Lower leg skin (tissue), 4 donors: ENCODE measurements around the gene UBE3D. TPM values are rescaled to one million over a fixed set of nuclear protein-coding genes. Genes with fewer than 3 reads are reported as not detected.

Source experiments
- DNase-seq, 2 donors: peaks; one replicate each; pipeline ENCODE4 v3.0.0-alpha.2; 2019; ENCODE audit warnings: low spot score in 2 of 2
- H3K4me3 ChIP-seq: fragments of 200-600 bp; sonication (generic); 2 replicates; pipeline ENCODE4 v1.5.1; 2017; ENCODE audit warnings: mild to moderate bottlenecking, low read depth; ENCODE audit not compliant: poor library complexity, severe bottlenecking
- POLR2A ChIP-seq, 2 donors: fragments of 450-650 bp; IDR thresholded peaks; one replicate each; pipeline ENCODE4 v1.6.1; 2016 to 2017; ENCODE audit warnings: antibody characterized with exemption in 2 of 2, mild to moderate bottlenecking in 1 of 2, moderate library complexity in 1 of 2
- WGBS, 2 donors: methylation state at CpG; one replicate each; pipeline ENCODE4 v1.1.5; 2018; 5-methylcytosine and 5-hydroxymethylcytosine counted together
- intact Hi-C: fragments of 100-400 bp; cut with DNase I; formaldehyde crosslinking; loops from one replicate; pipeline ENCODE4 v1.15.0; 2023; ENCODE audit warnings: low total_unique reads
- total RNA-seq, 4 donors: library from RNA; depleted of rRNA; stranded (reverse); fragments of >200 nt; gene quantifications; one replicate each; pipeline ENCODE4 v1.1.0, GENCODE V29; 2016
- TF ChIP-seq, protein P1 (sequence below), 3 donors: fragments of 450-650 bp; IDR thresholded peaks; one replicate each; pipeline ENCODE4 v1.5.1; 2016; ENCODE audit warnings: antibody characterized with exemption in 3 of 3, mild to moderate bottlenecking in 3 of 3, moderate library complexity in 2 of 3

The UBE3D gene
- total RNA-seq, 4 donors from 2014 or later, result 5.1 to 5.8 (median 5.2) TPM

DNA sequence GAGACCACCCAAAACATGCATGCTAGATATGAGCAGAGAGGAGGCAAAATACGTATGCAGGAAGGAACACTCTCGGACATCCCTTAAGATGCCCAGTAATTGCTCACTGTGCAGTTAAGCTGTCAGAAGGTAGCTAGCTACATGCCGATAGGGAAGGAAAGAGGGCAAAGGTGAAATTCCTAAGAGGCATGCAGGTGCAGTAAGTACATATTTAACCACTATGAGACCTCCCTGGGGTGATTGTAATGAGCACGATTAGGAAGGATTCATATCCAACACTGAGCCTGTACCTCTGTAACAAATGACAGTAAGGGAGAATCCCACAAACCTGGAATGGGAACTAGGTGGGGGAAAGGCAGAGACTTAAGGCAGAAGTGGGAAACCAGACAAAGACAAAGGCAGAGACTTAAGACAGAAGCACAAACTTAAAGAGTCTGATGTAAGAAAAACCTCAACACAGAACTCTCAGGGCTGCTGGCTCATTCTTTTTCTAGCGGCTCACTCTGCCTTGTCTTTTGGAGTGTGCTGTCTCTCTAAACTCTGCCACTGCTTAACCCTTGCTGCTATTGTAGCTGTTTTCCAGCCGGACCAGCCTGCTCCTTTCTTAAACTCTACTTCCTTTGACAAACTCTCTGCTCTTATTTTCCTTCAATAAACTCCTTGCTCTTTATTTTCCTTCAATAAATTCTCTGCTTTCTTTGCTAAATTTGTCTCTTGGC, 148.1 kb downstream of the UBE3D start:
- TF ChIP-seq, protein P1, sequence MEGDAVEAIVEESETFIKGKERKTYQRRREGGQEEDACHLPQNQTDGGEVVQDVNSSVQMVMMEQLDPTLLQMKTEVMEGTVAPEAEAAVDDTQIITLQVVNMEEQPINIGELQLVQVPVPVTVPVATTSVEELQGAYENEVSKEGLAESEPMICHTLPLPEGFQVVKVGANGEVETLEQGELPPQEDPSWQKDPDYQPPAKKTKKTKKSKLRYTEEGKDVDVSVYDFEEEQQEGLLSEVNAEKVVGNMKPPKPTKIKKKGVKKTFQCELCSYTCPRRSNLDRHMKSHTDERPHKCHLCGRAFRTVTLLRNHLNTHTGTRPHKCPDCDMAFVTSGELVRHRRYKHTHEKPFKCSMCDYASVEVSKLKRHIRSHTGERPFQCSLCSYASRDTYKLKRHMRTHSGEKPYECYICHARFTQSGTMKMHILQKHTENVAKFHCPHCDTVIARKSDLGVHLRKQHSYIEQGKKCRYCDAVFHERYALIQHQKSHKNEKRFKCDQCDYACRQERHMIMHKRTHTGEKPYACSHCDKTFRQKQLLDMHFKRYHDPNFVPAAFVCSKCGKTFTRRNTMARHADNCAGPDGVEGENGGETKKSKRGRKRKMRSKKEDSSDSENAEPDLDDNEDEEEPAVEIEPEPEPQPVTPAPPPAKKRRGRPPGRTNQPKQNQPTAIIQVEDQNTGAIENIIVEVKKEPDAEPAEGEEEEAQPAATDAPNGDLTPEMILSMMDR (IDR thresholded peaks at IDR 0.05), result no peak
- no peak for TF ChIP-seq POLR2A (IDR thresholded peaks at IDR 0.05)
- WGBS, 2 donors, result 63 to 68% methylated on average over 6 of the region's 6 CpGs
- no peak for DNase-seq
- intact Hi-C loops, result no loop called here
- H3K4me3 ChIP-seq, result no peak overlapping the region

GRCh38 chr6:82915666-82916065, 150.0 kb downstream of the UBE3D start:
- TF ChIP-seq POLR2A (IDR thresholded peaks at IDR 0.05), result no peak
- TF ChIP-seq, protein P1 (IDR thresholded peaks at IDR 0.05), result no peak
- no peak overlapping the region for H3K4me3 ChIP-seq
- DNase-seq, result no peak
- intact Hi-C loops, result no loop called here

DNA sequence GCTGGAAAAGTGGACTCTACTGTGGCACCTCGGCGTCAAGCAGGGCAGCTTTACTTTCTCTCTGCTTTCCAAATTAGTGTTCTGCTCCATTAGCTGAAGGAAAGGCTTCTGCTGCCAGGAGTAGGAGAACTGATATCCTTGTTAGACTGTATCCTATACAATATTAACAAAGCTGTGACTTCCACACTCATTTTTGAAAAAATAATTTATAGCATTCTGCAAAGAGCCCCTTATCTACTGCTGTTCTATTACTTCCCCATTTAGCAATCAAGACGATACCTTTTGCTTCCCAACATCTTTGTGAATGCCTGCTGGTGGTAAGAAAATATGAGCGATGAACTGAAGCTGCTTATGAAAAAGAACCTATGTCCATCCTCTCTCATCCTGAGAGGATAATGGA, 151.1 kb downstream of the UBE3D start:
- DNase-seq, result no peak
- intact Hi-C loops, result no loop called here
- TF ChIP-seq POLR2A (IDR thresholded peaks at IDR 0.05), result no peak
- TF ChIP-seq, protein P1 (IDR thresholded peaks at IDR 0.05), result no peak

GRCh38 chr6:82910820-82911219, 154.8 kb downstream of the UBE3D start:
- intact Hi-C loops, result no loop called here
- TF ChIP-seq, protein P1 (IDR thresholded peaks at IDR 0.05), result no peak
- TF ChIP-seq POLR2A (IDR thresholded peaks at IDR 0.05), result no peak
- DNase-seq, result no peak
- H3K4me3 ChIP-seq, result no peak overlapping the region

More for the DNA sequence above, 151.1 kb downstream of the UBE3D start:
- WGBS, 2 donors, result 94 to 95% methylated on average over 4 of the region's 4 CpGs
- no peak overlapping the region for H3K4me3 ChIP-seq

GRCh38 chr6:82910395-82910794, 155.2 kb downstream of the UBE3D start:
- WGBS, 2 donors, result 76 to 91% methylated on average over 1 of the region's 1 CpG
- no peak for TF ChIP-seq POLR2A (IDR thresholded peaks at IDR 0.05)
- TF ChIP-seq, protein P1 (IDR thresholded peaks at IDR 0.05), result no peak
- intact Hi-C loops, result no loop called here
- no peak for DNase-seq
- no peak overlapping the region for H3K4me3 ChIP-seq

- TF ChIP-seq, protein P1 (IDR thresholded peaks at IDR 0.05), result no peak
- TF ChIP-seq POLR2A (IDR thresholded peaks at IDR 0.05), result no peak
- H3K4me3 ChIP-seq, result no peak overlapping the region
- DNase-seq, result no peak
- 62 to 64% methylated on average over 3 of the region's 3 CpGs for WGBS, 2 donors
- intact Hi-C loops, result no loop called here
These were observed 156.1 kb downstream of the UBE3D start for GRCh38 chr6:82909551-82909950.
